K562 (cell line): ENCODE data around the gene TMEM79. TPM values are rescaled to one million over a fixed set of nuclear protein-coding genes. Genes with fewer than 3 reads are reported as not detected.

Experiments used
- CBX8 ChIP-seq: fragments of 200-600 bp; sonication (generic); IDR thresholded peaks from 2 replicates; pipeline ENCODE4 v1.6.1; 2012; ENCODE audit warnings: borderline replicate concordance, mixed run types, low read depth, mild to moderate bottlenecking, moderate library complexity, mixed read lengths, low read length, control low read depth, inconsistent platforms; ENCODE audit not compliant: poor library complexity, severe bottlenecking; ENCODE audit errors: extremely low read depth
- FOSL1 ChIP-seq: fragments of 200-800 bp; sonication (Bioruptor generic); conservative IDR thresholded peaks from 2 replicates; pipeline ENCODE4 v1.6.1; 2016; ENCODE audit warnings: missing genetic modification characterization, missing compliant biosample characterization
- GATAD2B ChIP-seq: fragments of 450-650 bp; IDR thresholded peaks from 2 replicates; pipeline ENCODE4 v1.6.1; 2017; ENCODE audit warnings: mild to moderate bottlenecking, borderline replicate concordance
- GTF2E2 ChIP-seq: fragments of 200-800 bp; sonication (Bioruptor generic); IDR thresholded peaks from 2 replicates; pipeline ENCODE4 v1.6.1; 2016; ENCODE audit warnings: missing genetic modification characterization, missing compliant biosample characterization
- KAT7 ChIP-seq: sonication (generic); formaldehyde crosslinking; IDR thresholded peaks from 2 replicates; pipeline ENCODE4 v1.8.0; 2022; ENCODE audit warnings: missing genetic modification reagents, mild to moderate bottlenecking, borderline replicate concordance
- MCM2 ChIP-seq: fragments of 450-650 bp; IDR thresholded peaks from 2 replicates; pipeline ENCODE4 v1.6.1; 2017; ENCODE audit warnings: low read depth, mild to moderate bottlenecking
- NFATC3 ChIP-seq: fragments of 450-650 bp; IDR thresholded peaks from 2 replicates; pipeline ENCODE4 v1.6.1; 2017; ENCODE audit warnings: mild to moderate bottlenecking
- NR0B1 ChIP-seq: fragments of 450-650 bp; IDR thresholded peaks from one replicate; pipeline ENCODE4 v1.6.1; 2018; ENCODE audit warnings: mild to moderate bottlenecking, moderate library complexity; ENCODE audit not compliant: partially characterized antibody
- PURB ChIP-seq: sonication (generic); formaldehyde crosslinking; IDR thresholded peaks from 2 replicates; pipeline ENCODE4 v1.9.0; 2021; ENCODE audit warnings: low read depth, mild to moderate bottlenecking, missing genetic modification reagents
- RBBP5 ChIP-seq: fragments of 200-600 bp; sonication (generic); IDR thresholded peaks from 2 replicates; pipeline ENCODE4 v1.6.1; 2012; ENCODE audit warnings: borderline replicate concordance, mild to moderate bottlenecking, low read length, control low read depth, inconsistent platforms; ENCODE audit not compliant: insufficient read depth, poor library complexity, severe bottlenecking
- SAFB ChIP-seq: fragments of 200-400 bp; formaldehyde crosslinking; IDR thresholded peaks from 2 replicates; pipeline ENCODE4 v1.6.1; 2017; ENCODE audit warnings: low read depth, low read length, borderline replicate concordance
- SOX6 ChIP-seq: fragments of 450-650 bp; IDR thresholded peaks from 2 replicates; pipeline ENCODE4 v1.6.1; 2014; ENCODE audit warnings: mild to moderate bottlenecking
- SPI1 ChIP-seq: IDR thresholded peaks from 2 replicates; pipeline ENCODE4 v1.6.1; 2011; ENCODE audit warnings: low read depth, low read length, control low read depth, borderline replicate concordance
- TAF15 ChIP-seq: fragments of 200-400 bp; formaldehyde crosslinking; IDR thresholded peaks from 2 replicates; pipeline ENCODE4 v1.6.1; 2017; ENCODE audit warnings: mild to moderate bottlenecking, low read depth, low read length, moderate library complexity
- TBP ChIP-seq: optimal IDR thresholded peaks from 2 replicates; pipeline ENCODE3; 2011; ENCODE audit warnings: low read depth, low read length, improper control_type of control experiment
- TRIM25 ChIP-seq: fragments of 450-650 bp; IDR thresholded peaks from 2 replicates; pipeline ENCODE4 v1.7.0; 2016; ENCODE audit warnings: borderline replicate concordance
- ZEB2 ChIP-seq: fragments of 450-650 bp; IDR thresholded peaks from 2 replicates; pipeline ENCODE4 v1.6.1; 2016
- ZFP30 ChIP-seq: fragments of 250-450 bp; sonication (Bioruptor Pico); IDR thresholded peaks from 2 replicates; pipeline ENCODE4 v1.8.0; 2022; ENCODE audit warnings: moderate library complexity, mild to moderate bottlenecking, inconsistent platforms, borderline replicate concordance
- ZNF354B ChIP-seq: fragments of 250-450 bp; sonication (Bioruptor Pico); IDR thresholded peaks from 2 replicates; pipeline ENCODE4 v1.4.0; 2020
- ZNF76 ChIP-seq: fragments of 250-450 bp; sonication (Bioruptor Pico); IDR thresholded peaks from 2 replicates; pipeline ENCODE4 v1.4.0; 2020; ENCODE audit warnings: mild to moderate bottlenecking, moderate library complexity, borderline replicate concordance
- ZNF778 ChIP-seq: fragments of 450-650 bp; formaldehyde crosslinking; IDR thresholded peaks from 2 replicates; pipeline ENCODE4 v1.4.0; 2020; ENCODE audit warnings: mild to moderate bottlenecking, moderate library complexity
- polyA plus RNA-seq, 8 experiments: library from polyadenylated mRNA; depleted of rRNA in 4 of 8; stranded (reverse) in 5 of 8; unstranded in 3 of 8; fragments of >200 nt; fragmentation: Nextera tagmentation in 2 of 8; fragmentation: Illumina TruSeq in 1 of 8; extraction: Ambion mirVana in 2 of 8; extraction: Trizol in 1 of 8; gene quantifications; 2 replicates each; pipeline versions ENCODE4 v1.2.1 to v1.2.3, GENCODE V29; 2011 to 2014; ENCODE audit warnings: inconsistent platforms in 1 of 8, missing spikeins in 1 of 8
- total RNA-seq, 7 experiments: library from RNA; depleted of rRNA in 6 of 7; stranded (reverse); fragments of >200 nt in 6 of 7; fragmentation: Illumina TruSeq in 2 of 7; extraction: Trizol in 2 of 7; gene quantifications; 2 replicates each; pipeline versions ENCODE4 v1.2.1 to v1.2.3, GENCODE V29; 2011 to 2021; ENCODE audit warnings: low replicate concordance in 1 of 7
- TF ChIP-seq, protein P1 (sequence below): fragments of 250-450 bp; sonication (Bioruptor Pico); IDR thresholded peaks from 2 replicates; pipeline ENCODE4 v1.9.0; 2021; ENCODE audit warnings: mild to moderate bottlenecking
- TF ChIP-seq, protein P2 (sequence below), 2 experiments: fragments of 450-650 bp; conservative IDR thresholded peaks; 2 replicates each; pipeline ENCODE4 v1.6.1; 2017; ENCODE audit warnings: mild to moderate bottlenecking in 2 of 2, moderate library complexity in 2 of 2
- TF ChIP-seq, protein P3 (sequence below): fragments of 250-450 bp; sonication (Bioruptor Pico); IDR thresholded peaks from 2 replicates; pipeline ENCODE4 v1.5.0; 2021

TMEM79 gene
- total and polyA plus RNA-seq, 9 of the 15 experiments (the other 6 are each of a cell fraction or from before 2014, with no cell fraction given) = 0.69 to 6.8 (median 4.0) TPM

DNA sequence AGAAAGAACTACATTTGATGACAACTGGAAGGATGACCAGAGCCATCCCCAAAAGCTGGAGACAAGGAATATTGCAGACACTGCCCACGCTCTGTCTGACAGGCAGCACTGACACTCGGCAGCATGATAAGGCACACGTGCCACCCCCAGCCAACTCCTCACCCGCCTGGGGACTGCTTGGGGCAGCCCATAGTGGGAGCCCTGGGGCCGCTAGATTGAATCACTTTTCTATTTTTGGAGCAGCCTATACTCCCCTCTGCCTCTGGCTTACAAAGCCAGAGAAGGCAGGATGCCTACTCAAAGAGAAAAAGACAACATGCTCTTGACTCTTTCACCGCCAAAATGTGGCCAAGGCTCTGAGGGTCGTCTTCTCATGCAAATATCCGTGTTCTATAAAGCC is 2.8 kb upstream of the TMEM79 start (continued):
- TF ChIP-seq, protein P1, sequence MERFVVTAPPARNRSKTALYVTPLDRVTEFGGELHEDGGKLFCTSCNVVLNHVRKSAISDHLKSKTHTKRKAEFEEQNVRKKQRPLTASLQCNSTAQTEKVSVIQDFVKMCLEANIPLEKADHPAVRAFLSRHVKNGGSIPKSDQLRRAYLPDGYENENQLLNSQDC = no peak
- no peak for TF ChIP-seq PURB (CRISPR knock-in tag)
- no peak for TF ChIP-seq SPI1
- TF ChIP-seq ZNF76 (CRISPR knock-in tag) = no peak
- TF ChIP-seq SAFB = no peak
- TF ChIP-seq, protein P2, sequence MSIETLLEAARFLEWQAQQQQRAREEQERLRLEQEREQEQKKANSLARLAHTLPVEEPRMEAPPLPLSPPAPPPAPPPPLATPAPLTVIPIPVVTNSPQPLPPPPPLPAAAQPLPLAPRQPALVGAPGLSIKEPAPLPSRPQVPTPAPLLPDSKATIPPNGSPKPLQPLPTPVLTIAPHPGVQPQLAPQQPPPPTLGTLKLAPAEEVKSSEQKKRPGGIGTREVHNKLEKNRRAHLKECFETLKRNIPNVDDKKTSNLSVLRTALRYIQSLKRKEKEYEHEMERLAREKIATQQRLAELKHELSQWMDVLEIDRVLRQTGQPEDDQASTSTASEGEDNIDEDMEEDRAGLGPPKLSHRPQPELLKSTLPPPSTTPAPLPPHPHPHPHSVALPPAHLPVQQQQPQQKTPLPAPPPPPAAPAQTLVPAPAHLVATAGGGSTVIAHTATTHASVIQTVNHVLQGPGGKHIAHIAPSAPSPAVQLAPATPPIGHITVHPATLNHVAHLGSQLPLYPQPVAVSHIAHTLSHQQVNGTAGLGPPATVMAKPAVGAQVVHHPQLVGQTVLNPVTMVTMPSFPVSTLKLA (conservative IDR thresholded peaks at IDR 0.05) = peak; percentile 99
- TF ChIP-seq GATAD2B = no peak
- TF ChIP-seq ZNF778 (CRISPR knock-in tag) = no peak
- no peak for TF ChIP-seq RBBP5
- no peak for TF ChIP-seq ZEB2
- no peak for TF ChIP-seq GTF2E2 (tag)
- no peak for TF ChIP-seq MCM2
- no peak for TF ChIP-seq FOSL1 (tag)
- no peak for TF ChIP-seq TAF15
- TF ChIP-seq NR0B1 = no peak
- no peak for TF ChIP-seq ZFP30 (CRISPR knock-in tag)
- no peak for TF ChIP-seq CBX8
- TF ChIP-seq SOX6 = no peak
- no peak for TF ChIP-seq ZNF354B (CRISPR knock-in tag)
- no peak for TF ChIP-seq KAT7 (CRISPR knock-in tag)
- TF ChIP-seq TRIM25 = no peak
- TF ChIP-seq TBP = no peak
- TF ChIP-seq, protein P3, sequence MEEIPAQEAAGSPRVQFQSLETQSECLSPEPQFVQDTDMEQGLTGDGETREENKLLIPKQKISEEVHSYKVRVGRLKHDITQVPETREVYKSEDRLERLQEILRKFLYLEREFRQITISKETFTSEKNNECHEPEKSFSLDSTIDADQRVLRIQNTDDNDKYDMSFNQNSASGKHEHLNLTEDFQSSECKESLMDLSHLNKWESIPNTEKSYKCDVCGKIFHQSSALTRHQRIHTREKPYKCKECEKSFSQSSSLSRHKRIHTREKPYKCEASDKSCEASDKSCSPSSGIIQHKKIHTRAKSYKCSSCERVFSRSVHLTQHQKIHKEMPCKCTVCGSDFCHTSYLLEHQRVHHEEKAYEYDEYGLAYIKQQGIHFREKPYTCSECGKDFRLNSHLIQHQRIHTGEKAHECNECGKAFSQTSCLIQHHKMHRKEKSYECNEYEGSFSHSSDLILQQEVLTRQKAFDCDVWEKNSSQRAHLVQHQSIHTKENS (CRISPR knock-in tag) = no peak
- TF ChIP-seq NFATC3 = no peak
